IMR-90 (cell line): ENCODE results near the gene TSPAN31.

ENCODE experiments used
- CEBPB ChIP-seq: IDR thresholded peaks from 2 replicates; pipeline ENCODE4 v1.6.1; 2012; ENCODE audit warnings: low read depth, low read length, improper control_type of control experiment
- CTCF ChIP-seq: conservative IDR thresholded peaks from 2 replicates; pipeline ENCODE4 v1.5.1; 2012; ENCODE audit warnings: mild to moderate bottlenecking, low read depth, low read length, improper control_type of control experiment
- FOS ChIP-seq: fragments of 150-350 bp; IDR thresholded peaks from 2 replicates; pipeline ENCODE4 v1.6.1; 2016; ENCODE audit warnings: low read depth, low read length
- MAFK ChIP-seq: IDR thresholded peaks from 2 replicates; pipeline ENCODE4 v1.6.1; 2012; ENCODE audit warnings: low read depth, low read length, improper control_type of control experiment
- MAZ ChIP-seq: IDR thresholded peaks from 2 replicates; pipeline ENCODE4 v1.6.1; 2012; ENCODE audit warnings: low read depth, mild to moderate bottlenecking, low read length, improper control_type of control experiment, moderate library complexity, borderline replicate concordance
- MXI1 ChIP-seq: IDR thresholded peaks from 2 replicates; pipeline ENCODE4 v1.6.1; 2012; ENCODE audit warnings: low read depth, mild to moderate bottlenecking, low read length, moderate library complexity, borderline replicate concordance
- POLR2A ChIP-seq: IDR thresholded peaks from 2 replicates; pipeline ENCODE4 v1.6.1; 2012; ENCODE audit warnings: mild to moderate bottlenecking, low read depth, low read length
- RAD21 ChIP-seq: IDR thresholded peaks from 2 replicates; pipeline ENCODE4 v1.6.1; 2012; ENCODE audit warnings: low read length, improper control_type of control experiment
- RCOR1 ChIP-seq: IDR thresholded peaks from 2 replicates; pipeline ENCODE4 v1.6.1; 2012; ENCODE audit warnings: mild to moderate bottlenecking, low read length, improper control_type of control experiment; ENCODE audit not compliant: insufficient replicate concordance
- USF2 ChIP-seq: fragments of 150-350 bp; IDR thresholded peaks from 2 replicates; pipeline ENCODE4 v1.6.1; 2017; ENCODE audit warnings: mild to moderate bottlenecking, antibody characterized with exemption, low read length, low read depth
- TF ChIP-seq, protein P1 (sequence below): fragments of 150-350 bp; IDR thresholded peaks from 2 replicates; pipeline ENCODE4 v1.6.1; 2016; ENCODE audit warnings: low read depth, mild to moderate bottlenecking, low read length, moderate library complexity, borderline replicate concordance

DNA sequence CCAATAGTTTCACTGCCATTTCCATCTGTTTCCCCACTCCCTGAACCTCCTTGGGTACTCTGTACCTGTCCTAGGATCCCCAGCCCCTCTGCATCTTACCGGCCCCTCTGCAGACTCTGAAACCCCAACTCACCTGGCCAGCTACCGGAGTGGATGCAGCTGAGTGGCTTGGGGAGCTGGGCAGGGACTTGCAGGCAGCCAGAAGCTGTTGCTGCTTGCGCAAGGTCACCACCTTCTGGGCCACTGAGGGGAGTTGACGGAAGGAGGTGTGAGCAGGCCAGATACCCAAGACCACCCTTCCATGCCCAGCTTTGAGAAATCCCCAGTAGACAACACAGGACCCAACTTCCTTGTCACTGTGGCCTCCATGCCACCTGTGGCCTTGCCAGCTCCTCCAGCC is 12.6 kb upstream of the TSPAN31 start:
- TF ChIP-seq CTCF (no peak), RAD21 (no peak), MAZ (no peak), POLR2A (no peak), CEBPB (no peak), MAFK (no peak), FOS (no peak), USF2 (no peak), MXI1 (no peak), RCOR1 (no peak)
- TF ChIP-seq, protein P1, sequence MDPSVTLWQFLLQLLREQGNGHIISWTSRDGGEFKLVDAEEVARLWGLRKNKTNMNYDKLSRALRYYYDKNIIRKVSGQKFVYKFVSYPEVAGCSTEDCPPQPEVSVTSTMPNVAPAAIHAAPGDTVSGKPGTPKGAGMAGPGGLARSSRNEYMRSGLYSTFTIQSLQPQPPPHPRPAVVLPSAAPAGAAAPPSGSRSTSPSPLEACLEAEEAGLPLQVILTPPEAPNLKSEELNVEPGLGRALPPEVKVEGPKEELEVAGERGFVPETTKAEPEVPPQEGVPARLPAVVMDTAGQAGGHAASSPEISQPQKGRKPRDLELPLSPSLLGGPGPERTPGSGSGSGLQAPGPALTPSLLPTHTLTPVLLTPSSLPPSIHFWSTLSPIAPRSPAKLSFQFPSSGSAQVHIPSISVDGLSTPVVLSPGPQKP: no peak
